ENCODE measurements around the gene RAB40C. TPM values are rescaled to one million over a fixed set of nuclear protein-coding genes. Genes with fewer than 3 reads are reported as not detected.

RAB40C gene
- total RNA-seq, 2 donors from 2014 or later, result 11.1 to 13.5 TPM

DNA sequence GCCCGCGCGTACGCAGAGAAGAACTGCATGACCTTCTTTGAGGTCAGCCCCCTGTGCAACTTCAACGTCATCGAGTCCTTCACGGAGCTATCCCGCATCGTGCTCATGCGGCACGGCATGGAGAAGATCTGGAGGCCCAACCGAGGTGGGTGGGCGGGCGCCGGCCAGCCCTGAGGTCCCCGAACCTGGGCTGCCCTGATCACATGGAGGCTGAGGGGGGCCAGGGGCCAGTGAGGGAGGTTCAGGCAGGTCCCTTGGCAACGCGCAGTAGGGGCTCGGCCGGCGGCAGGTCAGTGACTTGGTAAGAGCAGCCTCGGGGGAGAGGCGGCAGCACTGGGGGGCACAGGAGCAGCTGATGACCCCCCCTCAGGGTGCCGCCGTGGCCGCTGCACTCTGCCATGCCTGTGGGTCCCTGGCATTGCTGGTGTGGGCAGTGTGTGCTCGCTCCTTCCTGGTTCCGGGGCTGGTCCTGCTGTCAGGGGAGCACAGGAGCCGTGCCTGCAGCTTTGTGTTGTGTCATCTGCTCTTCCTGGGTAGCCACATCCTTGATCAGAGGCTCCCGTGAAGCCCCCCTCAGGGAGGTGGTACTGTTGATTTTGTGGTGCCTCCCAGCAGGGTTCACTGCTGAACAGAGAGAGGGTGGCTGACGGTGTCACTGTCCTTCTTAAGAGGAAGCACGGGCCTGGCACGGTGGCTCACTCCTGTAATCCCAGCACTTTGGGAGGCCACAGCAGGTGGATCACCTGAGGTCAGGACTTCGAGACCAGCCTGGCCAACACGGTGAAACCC lies 36.3 kb downstream of the RAB40C start:
- Histone ChIP-seq H3K4me1 (peaks cover 0 to 32% of the 10 kb centered on the region in 2 donors), H3K27me3 (no peaks in the 10 kb centered on the region), H3K4me3 (no peak overlapping the region), H3K36me3 (peaks cover 5% of the 10 kb centered on the region), H3K27ac (no peak overlapping the region), H3K9me3 (no peaks in the 10 kb centered on the region)
- no peak for DNase-seq (ENCODE audit: low spot score)
- TF ChIP-seq, protein P1, sequence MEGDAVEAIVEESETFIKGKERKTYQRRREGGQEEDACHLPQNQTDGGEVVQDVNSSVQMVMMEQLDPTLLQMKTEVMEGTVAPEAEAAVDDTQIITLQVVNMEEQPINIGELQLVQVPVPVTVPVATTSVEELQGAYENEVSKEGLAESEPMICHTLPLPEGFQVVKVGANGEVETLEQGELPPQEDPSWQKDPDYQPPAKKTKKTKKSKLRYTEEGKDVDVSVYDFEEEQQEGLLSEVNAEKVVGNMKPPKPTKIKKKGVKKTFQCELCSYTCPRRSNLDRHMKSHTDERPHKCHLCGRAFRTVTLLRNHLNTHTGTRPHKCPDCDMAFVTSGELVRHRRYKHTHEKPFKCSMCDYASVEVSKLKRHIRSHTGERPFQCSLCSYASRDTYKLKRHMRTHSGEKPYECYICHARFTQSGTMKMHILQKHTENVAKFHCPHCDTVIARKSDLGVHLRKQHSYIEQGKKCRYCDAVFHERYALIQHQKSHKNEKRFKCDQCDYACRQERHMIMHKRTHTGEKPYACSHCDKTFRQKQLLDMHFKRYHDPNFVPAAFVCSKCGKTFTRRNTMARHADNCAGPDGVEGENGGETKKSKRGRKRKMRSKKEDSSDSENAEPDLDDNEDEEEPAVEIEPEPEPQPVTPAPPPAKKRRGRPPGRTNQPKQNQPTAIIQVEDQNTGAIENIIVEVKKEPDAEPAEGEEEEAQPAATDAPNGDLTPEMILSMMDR (IDR thresholded peaks at IDR 0.05), result no peak

DNA sequence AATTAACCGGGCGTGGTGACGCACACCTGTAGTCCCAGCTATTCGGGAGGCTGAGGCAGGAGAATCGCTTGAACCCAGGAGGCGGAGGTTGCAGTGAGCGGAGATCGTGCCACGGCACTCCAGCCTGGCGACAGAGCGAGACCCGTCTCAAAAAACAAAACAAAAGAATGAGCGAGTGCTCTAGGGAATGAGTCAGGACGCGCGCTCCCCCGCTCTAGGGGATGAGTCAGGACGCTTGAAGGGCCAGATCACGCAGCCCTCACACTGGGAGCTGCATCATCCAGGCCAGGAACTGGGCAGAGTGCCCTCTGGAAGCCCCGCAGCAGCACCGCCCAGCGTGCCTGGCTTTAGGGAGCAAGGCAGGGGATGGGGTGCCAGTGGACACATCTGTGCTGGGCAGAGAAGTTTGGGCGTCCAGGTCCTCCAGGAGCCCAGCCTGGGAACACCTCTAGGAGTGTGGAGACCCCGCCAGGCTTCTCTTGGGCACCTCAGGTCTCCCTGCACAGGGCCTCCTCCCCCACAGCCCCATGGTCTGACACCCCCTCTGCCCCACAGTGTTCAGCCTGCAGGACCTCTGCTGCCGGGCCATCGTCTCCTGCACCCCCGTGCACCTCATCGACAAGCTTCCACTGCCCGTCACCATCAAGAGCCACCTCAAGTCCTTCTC lies 37.1 kb downstream of the RAB40C start:
- peaks cover 5% of the 10 kb centered on the region for H3K36me3 ChIP-seq
- H3K27me3 ChIP-seq, result no peaks in the 10 kb centered on the region
- H3K4me1 ChIP-seq, result peaks cover 0 to 35% of the 10 kb centered on the region in 2 donors
- no peak overlapping the region for H3K27ac ChIP-seq
- TF ChIP-seq, protein P1 (IDR thresholded peaks at IDR 0.05), result no peak
- H3K9me3 ChIP-seq, result no peaks in the 10 kb centered on the region
- H3K4me3 ChIP-seq, result no peak overlapping the region
- DNase-seq (ENCODE audit: low spot score), result no peak

DNA sequence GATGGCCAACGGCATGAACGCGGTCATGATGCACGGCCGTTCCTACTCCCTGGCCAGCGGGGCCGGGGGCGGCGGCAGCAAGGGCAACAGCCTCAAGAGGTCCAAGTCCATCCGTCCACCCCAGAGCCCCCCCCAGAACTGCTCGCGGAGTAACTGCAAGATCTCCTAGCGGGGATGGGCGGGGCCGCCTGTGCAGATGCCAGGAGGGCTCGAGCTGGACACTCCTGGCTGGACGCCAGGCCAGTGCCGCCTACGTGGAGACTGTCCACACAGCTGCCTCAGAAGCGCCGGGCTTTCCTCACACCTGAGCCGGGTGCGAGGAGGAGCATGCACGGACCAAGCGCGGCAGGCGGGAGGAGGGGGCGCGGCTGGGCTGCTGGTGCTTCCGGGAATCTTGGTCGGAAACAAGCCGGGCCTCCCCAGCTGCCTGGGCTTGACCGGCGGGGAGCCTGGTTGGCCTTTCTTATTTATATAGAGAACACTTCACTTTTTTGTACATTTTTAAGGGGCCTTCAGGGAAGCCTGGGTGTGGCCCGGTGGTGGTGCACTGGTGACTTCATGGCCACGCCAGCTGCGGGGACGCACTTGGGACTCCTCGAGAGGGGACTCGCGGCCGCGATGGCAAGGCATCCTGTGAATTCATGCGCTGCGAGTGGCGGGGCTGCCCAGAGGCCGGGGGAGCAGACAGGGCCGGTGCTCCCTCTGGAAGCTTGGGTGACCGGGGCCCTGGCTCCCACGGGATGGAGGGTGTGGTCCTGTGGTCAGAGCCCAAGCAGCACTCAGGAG lies 37.8 kb downstream of the RAB40C start:
- Histone ChIP-seq H3K27me3 (no peaks in the 10 kb centered on the region), H3K4me1 (peaks cover 0 to 35% of the 10 kb centered on the region in 2 donors), H3K4me3 (no peak overlapping the region), H3K36me3 (peaks cover 5% of the 10 kb centered on the region), H3K9me3 (no peaks in the 10 kb centered on the region), H3K27ac (no peak overlapping the region)
- TF ChIP-seq, protein P1 (IDR thresholded peaks at IDR 0.05), result no peak
- no peak for DNase-seq (ENCODE audit: low spot score)

DNA sequence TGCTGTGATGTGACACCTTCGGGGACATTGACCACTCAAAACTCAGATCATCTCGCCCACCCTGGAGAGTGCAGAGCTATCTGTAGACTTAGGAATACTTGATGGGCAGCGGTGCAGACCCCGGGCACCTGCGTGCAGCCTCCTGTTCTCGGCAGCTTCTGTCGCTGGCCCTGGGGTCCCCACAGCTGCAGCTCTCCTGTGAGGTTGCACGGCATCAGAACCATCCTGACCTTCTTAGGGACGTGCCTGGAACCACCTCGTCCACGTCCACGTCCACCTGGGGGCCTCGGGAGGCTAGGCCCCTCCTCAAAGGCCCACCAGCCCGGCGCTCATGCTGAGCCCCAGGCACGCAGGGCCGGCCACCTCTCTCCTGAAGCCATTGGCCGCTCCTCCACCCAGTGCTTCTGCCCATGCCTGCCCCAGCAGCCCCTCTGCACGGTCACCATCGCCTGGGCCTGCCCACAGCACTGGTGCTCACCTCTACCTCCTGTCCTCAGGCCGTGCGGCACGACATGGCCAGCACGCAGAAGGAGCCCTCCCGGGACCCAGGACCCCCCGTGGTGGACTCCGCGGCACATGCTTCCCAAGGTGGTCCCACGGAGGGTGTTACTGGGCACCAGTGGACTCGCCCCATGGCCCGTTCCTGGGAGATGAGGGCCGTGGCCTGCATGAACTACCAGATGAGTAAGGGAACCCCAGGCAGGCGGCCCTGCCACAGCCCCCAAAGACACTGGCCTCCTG lies 38.6 kb downstream of the RAB40C start:
- H3K27ac ChIP-seq, result no peak overlapping the region
- no peaks in the 10 kb centered on the region for H3K9me3 ChIP-seq
- H3K4me3 ChIP-seq, result no peak overlapping the region
- no peaks in the 10 kb centered on the region for H3K27me3 ChIP-seq
- peaks cover 0 to 35% of the 10 kb centered on the region in 2 donors for H3K4me1 ChIP-seq
- peaks cover 5% of the 10 kb centered on the region for H3K36me3 ChIP-seq
- DNase-seq (ENCODE audit: low spot score), result no peak
- TF ChIP-seq, protein P1 (IDR thresholded peaks at IDR 0.05), result no peak

DNA sequence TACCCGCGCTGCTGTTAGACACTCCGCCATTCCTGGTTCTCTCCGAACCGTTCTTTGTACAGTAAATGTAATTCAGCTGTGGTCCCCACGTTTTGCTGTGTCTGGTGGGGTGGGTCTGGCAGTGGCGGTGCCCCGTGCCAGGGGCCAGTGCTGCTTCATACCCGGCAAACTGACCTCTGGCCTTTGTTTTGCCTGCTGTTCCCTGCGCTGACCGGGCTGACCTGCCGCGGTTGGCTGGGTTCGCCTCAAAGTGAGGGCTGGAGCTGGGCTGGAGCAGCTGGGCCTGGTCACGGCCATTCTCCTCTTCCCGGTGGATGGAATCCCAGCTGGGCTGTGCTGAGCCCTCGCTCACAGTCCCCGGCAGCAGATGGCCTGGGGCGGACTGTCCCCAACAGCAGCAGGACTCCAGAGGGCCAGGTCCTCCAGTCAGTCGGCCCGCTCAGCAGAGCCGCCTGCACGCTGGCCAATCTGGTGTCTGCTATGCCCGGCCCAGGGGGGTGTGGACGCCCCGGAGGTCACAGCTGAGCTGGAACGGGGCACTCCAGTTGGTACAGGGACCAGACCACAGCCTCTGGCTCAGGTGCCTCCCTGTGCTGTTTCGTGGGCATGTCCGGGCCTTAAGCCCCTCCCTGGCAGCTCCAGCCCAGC lies 39.4 kb downstream of the RAB40C start:
- TF ChIP-seq, protein P1 (IDR thresholded peaks at IDR 0.05), result no peak
- peaks cover 11% of the 10 kb centered on the region for H3K36me3 ChIP-seq
- no peaks in the 10 kb centered on the region for H3K9me3 ChIP-seq
- no peak overlapping the region for H3K27ac ChIP-seq
- DNase-seq (ENCODE audit: low spot score), result no peak
- no peaks in the 10 kb centered on the region for H3K27me3 ChIP-seq
- H3K4me1 ChIP-seq, result peaks cover 0 to 35% of the 10 kb centered on the region in 2 donors
- no peak overlapping the region for H3K4me3 ChIP-seq
